Glutamatergic neuron (in vitro differentiated cells): ENCODE results near the gene UBE2E1. TPM values are rescaled to one million over a fixed set of nuclear protein-coding genes. Genes with fewer than 3 reads are reported as not detected.

ENCODE experiments used
- DNase-seq: peaks from one replicate; pipeline ENCODE4 v3.0.0; 2022
- H3K27ac Mint-ChIP-seq: one replicate; pipeline ENCODE4 v1.8.0; 2020; ENCODE audit warnings: mild to moderate bottlenecking, mixed read lengths, inconsistent platforms; ENCODE audit not compliant: unreplicated experiment
- H3K27me3 Mint-ChIP-seq: one replicate; pipeline ENCODE4 v1.8.0; 2020; ENCODE audit warnings: mild to moderate bottlenecking, moderate library complexity, mixed read lengths, inconsistent platforms; ENCODE audit not compliant: unreplicated experiment
- H3K36me3 Mint-ChIP-seq: one replicate; pipeline ENCODE4 v1.8.0; 2020; ENCODE audit warnings: mild to moderate bottlenecking, mixed read lengths, inconsistent platforms; ENCODE audit not compliant: unreplicated experiment
- H3K4me1 Mint-ChIP-seq: one replicate; pipeline ENCODE4 v1.8.0; 2020; ENCODE audit warnings: mild to moderate bottlenecking, low read depth, mixed read lengths, inconsistent platforms; ENCODE audit not compliant: unreplicated experiment
- H3K4me3 Mint-ChIP-seq: one replicate; pipeline ENCODE4 v1.8.0; 2020; ENCODE audit warnings: mild to moderate bottlenecking, mixed read lengths, inconsistent platforms; ENCODE audit not compliant: unreplicated experiment
- H3K9me3 Mint-ChIP-seq: one replicate; pipeline ENCODE4 v1.8.0; 2020; ENCODE audit warnings: mild to moderate bottlenecking, moderate library complexity, mixed read lengths, inconsistent platforms; ENCODE audit not compliant: unreplicated experiment
- total RNA-seq: library from RNA; stranded (reverse); fragmentation: NEBNext Ultra II Directional; extraction: Animal tissue kit (Norgen Biotek cat#: 25700); gene quantifications from one replicate; pipeline ENCODE4 v1.2.1, GENCODE V29; 2021; ENCODE audit not compliant: unreplicated experiment
- TF ChIP-seq, protein P1 (sequence below): fragments of 200-600 bp; sonication (generic); IDR thresholded peaks from one replicate; pipeline ENCODE4 v1.5.0; 2021; ENCODE audit not compliant: partially characterized antibody, unreplicated experiment

Gene UBE2E1
- total RNA-seq, 1 donor from 2014 or later = 74.2 TPM

DNA sequence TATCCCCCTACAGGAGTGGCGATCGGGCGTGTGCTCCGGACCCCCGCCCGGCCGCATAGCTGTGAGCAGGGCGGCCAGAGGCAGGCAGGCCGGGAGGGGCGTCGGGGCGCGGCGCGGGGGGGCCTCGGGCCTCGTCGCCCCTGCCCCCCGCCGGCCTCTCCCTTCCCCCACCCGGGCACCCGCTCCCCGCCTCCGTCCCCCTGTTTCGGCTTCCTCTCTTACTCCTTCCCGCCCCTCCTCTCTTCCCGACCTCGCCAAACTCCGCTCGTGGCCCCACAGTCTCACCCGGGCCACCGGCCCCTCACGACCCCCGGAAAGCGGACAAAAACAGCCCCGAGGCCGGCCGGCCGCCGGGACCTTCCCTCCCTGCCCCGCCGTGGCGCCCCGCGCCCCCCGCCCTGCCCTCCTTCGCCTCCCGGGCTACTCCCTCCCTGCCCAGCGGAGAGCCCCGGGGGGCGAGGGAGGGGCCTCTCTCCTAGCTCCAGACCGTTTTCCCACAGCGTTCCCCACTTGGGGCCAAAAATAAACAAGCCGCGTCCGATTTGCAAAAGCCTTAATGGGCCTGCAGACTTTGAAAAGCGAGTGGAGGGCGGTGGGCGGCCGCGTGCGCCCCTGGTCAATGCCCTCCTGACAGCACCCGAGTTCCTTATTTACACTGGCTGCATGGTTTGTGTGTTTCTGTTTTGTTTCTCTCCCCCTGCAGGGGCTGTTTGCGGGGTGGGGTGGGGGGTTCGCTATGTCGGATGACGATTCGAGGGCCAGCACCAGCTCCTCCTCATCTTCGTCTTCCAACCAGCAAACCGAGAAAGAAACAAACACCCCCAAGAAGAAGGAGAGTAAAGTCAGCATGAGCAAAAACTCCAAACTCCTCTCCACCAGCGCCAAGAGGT lies 1.0 kb downstream of the UBE2E1 start:
- TF ChIP-seq, protein P1, sequence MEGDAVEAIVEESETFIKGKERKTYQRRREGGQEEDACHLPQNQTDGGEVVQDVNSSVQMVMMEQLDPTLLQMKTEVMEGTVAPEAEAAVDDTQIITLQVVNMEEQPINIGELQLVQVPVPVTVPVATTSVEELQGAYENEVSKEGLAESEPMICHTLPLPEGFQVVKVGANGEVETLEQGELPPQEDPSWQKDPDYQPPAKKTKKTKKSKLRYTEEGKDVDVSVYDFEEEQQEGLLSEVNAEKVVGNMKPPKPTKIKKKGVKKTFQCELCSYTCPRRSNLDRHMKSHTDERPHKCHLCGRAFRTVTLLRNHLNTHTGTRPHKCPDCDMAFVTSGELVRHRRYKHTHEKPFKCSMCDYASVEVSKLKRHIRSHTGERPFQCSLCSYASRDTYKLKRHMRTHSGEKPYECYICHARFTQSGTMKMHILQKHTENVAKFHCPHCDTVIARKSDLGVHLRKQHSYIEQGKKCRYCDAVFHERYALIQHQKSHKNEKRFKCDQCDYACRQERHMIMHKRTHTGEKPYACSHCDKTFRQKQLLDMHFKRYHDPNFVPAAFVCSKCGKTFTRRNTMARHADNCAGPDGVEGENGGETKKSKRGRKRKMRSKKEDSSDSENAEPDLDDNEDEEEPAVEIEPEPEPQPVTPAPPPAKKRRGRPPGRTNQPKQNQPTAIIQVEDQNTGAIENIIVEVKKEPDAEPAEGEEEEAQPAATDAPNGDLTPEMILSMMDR = no peak
- peak; percentile 44 for DNase-seq
- H3K27me3 Mint-ChIP-seq = peaks cover 11% of the 10 kb centered on the region
- H3K9me3 Mint-ChIP-seq = peaks cover 12% of the 10 kb centered on the region
- peaks cover 21% of the 10 kb centered on the region for H3K4me1 Mint-ChIP-seq
- peaks cover 5% of the 10 kb centered on the region for H3K36me3 Mint-ChIP-seq
- peak overlapping the region; percentile 75 for H3K27ac Mint-ChIP-seq
- peak overlapping the region; percentile 95 for H3K4me3 Mint-ChIP-seq

DNA sequence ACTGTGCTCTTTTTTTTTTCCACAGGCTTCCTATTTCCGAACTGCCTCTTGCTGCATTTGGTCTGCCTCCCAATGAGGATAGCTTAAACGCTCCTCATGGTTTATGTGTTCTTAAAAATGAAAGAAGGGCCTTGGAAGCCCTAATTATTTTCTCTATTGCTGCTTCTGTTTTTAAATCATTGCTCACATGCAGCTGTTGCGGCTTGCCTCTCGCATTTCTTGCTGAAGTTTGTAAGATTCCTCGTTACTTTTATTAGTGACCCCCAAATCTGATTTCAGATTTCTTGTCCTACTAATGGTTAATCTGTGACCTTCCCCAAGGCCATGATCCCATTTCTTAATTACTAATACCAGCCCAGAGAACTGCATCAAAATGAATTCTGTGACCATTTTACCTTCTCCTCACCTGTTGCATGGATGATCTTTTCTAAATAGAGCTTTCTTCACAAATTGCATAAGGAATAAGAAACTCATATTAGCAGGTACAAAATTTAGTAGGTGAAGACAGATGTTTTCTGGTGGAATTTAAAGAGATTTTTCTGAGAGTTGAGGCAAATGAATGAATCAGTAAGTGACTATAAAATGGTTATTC lies 1.8 kb downstream of the UBE2E1 start:
- H3K27ac Mint-ChIP-seq = peak overlapping the region; percentile 75
- TF ChIP-seq, protein P1 = no peak
- peaks cover 11% of the 10 kb centered on the region for H3K27me3 Mint-ChIP-seq
- H3K36me3 Mint-ChIP-seq = peaks cover 5% of the 10 kb centered on the region
- H3K4me3 Mint-ChIP-seq = peak overlapping the region; percentile 95
- peaks cover 21% of the 10 kb centered on the region for H3K4me1 Mint-ChIP-seq
- peaks cover 12% of the 10 kb centered on the region for H3K9me3 Mint-ChIP-seq
- no peak for DNase-seq

DNA sequence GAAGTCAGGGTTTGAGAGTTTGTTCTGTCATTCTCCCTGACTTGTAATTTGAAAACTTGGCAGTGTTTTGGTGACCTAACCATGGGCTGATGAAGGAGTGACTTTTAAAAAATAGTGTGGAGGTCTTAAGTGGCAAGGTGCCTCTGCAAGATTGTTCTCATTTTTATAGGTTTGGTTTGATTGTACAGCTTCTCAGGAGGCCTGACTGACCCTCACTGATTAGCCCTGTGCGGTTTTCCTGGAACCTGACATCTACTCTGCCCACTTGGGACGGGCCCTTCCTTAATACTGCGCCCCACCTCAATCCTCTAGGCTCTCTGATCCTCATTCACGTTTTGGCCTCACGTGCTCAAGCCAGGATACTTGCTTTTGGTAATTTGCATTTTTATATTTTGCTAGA lies 2.8 kb downstream of the UBE2E1 start:
- H3K27me3 Mint-ChIP-seq = peaks cover 11% of the 10 kb centered on the region
- H3K4me1 Mint-ChIP-seq = peaks cover 21% of the 10 kb centered on the region
- peaks cover 12% of the 10 kb centered on the region for H3K9me3 Mint-ChIP-seq
- peaks cover 5% of the 10 kb centered on the region for H3K36me3 Mint-ChIP-seq
- TF ChIP-seq, protein P1 = no peak
- DNase-seq = no peak
- no peak overlapping the region for H3K27ac Mint-ChIP-seq
- peak overlapping the region; percentile 10 for H3K4me3 Mint-ChIP-seq

DNA sequence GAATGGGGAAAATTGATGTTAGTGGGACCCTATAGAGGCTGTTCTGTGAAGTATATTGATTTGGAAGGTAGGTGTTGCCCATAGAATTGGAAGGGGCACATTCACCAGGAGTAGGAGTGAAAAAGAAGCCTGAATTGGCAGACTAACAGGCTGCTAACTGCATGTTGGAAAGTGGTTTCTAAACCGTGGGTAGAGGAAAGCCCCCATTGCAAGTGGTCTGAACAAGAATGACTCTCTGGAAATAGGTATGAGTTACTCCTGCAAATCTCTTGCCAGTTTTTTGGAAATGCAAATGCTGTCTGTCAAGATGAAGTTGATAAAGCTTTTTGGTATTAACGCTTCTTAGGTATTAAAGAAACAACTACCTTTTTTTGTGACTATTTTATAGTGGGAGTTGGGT lies 3.5 kb downstream of the UBE2E1 start:
- DNase-seq = no peak
- Mint-ChIP-seq H3K27ac (no peak overlapping the region), H3K36me3 (peaks cover 5% of the 10 kb centered on the region)

More for the DNA sequence above, 3.5 kb downstream of the UBE2E1 start:
- Mint-ChIP-seq H3K9me3 (peaks cover 12% of the 10 kb centered on the region), H3K27me3 (peaks cover 11% of the 10 kb centered on the region), H3K4me1 (peaks cover 21% of the 10 kb centered on the region), H3K4me3 (peak overlapping the region; percentile 98)
- TF ChIP-seq, protein P1 = no peak
